Gastrocnemius medialis (tissue), 4 donors: ENCODE data around the gene ZNF141. TPM values are rescaled to one million over a fixed set of nuclear protein-coding genes. Genes with fewer than 3 reads are reported as not detected.
"Not testable (repeated sequence)": the region's sequence is repeated elsewhere in the genome, so short reads cannot be mapped to it uniquely, and the experiment has no call there.

Source experiments
- ATAC-seq, 2 donors: fragments of 150-250 bp; one replicate each; pipeline ENCODE4 v1.9.1; 2016
- DNase-seq, 2 donors: peaks; one replicate each; pipeline ENCODE4 v3.0.0-alpha.2; 2019
- H3K27ac ChIP-seq, 4 donors: fragments of 200-600 bp; sonication (generic); 1 replicate in 1 of 4; 2 replicates in 3 of 4; pipeline ENCODE4 v1.5.1; 2016 to 2018; ENCODE audit warnings: mild to moderate bottlenecking in 2 of 4, moderate library complexity in 1 of 4
- H3K27me3 ChIP-seq, 3 donors: fragments of 200-600 bp; sonication (generic) in 2 of 3; 1 replicate in 1 of 3; 2 replicates in 2 of 3; pipeline versions ENCODE4 v1.5.1 to v1.6.0; 2016 to 2019; ENCODE audit warnings: mild to moderate bottlenecking in 1 of 3, moderate library complexity in 1 of 3
- H3K36me3 ChIP-seq, 2 donors: fragments of 200-600 bp; sonication (generic) in 1 of 2; one replicate each; pipeline ENCODE4 v1.5.1; 2017 to 2018
- H3K4me1 ChIP-seq, 2 donors: fragments of 200-600 bp; sonication (generic) in 1 of 2; one replicate each; pipeline ENCODE4 v1.5.1; 2016 to 2017; ENCODE audit warnings: mild to moderate bottlenecking in 2 of 2
- H3K4me3 ChIP-seq, 4 donors: fragments of 200-600 bp; sonication (generic) in 3 of 4; 1 replicate in 1 of 4; 2 replicates in 3 of 4; pipeline ENCODE4 v1.5.1; 2016 to 2019; ENCODE audit warnings: mild to moderate bottlenecking in 2 of 4
- H3K9me3 ChIP-seq, 3 donors: fragments of 200-600 bp; sonication (generic) in 2 of 3; 1 replicate in 1 of 3; 2 replicates in 2 of 3; pipeline ENCODE4 v1.5.1; 2016 to 2019
- POLR2A ChIP-seq, 2 donors: fragments of 450-650 bp; IDR thresholded peaks; one replicate each; pipeline ENCODE4 v1.6.1; 2017; ENCODE audit warnings: antibody characterized with exemption in 2 of 2, mild to moderate bottlenecking in 2 of 2, moderate library complexity in 2 of 2
- in situ Hi-C, 4 donors: fragments of 200-750 bp; cut with MboI; loops; one replicate each; pipeline versions ENCODE4 v1.15.0 to v1.8.0; 2017; ENCODE audit warnings: low sequenced_read_pairs in 4 of 4
- intact Hi-C: fragments of 100-400 bp; cut with DNase I; formaldehyde crosslinking; loops from one replicate; pipeline ENCODE4 v1.15.1; 2023; ENCODE audit warnings: low total_unique reads
- total RNA-seq, 4 donors: library from RNA; depleted of rRNA; stranded (reverse); fragments of >200 nt; gene quantifications; one replicate each; pipeline versions ENCODE4 v1.1.0 to v1.2.3, GENCODE V29; 2016
- TF ChIP-seq, protein P1 (sequence below), 5 experiments: fragments of 450-650 bp in 3 of 5; fragments of 200-600 bp in 2 of 5; sonication (generic) in 2 of 5; IDR thresholded peaks in 4 of 5; conservative IDR thresholded peaks in 1 of 5; 1 replicate in 4 of 5; 2 replicates in 1 of 5; pipeline ENCODE4 v1.5.1; 2016 to 2019; ENCODE audit warnings: antibody characterized with exemption in 5 of 5, mild to moderate bottlenecking in 3 of 5, moderate library complexity in 3 of 5

Gene ZNF141
- total RNA-seq, 4 donors from 2014 or later: 1.4 to 5.7 (median 2.0) TPM

DNA sequence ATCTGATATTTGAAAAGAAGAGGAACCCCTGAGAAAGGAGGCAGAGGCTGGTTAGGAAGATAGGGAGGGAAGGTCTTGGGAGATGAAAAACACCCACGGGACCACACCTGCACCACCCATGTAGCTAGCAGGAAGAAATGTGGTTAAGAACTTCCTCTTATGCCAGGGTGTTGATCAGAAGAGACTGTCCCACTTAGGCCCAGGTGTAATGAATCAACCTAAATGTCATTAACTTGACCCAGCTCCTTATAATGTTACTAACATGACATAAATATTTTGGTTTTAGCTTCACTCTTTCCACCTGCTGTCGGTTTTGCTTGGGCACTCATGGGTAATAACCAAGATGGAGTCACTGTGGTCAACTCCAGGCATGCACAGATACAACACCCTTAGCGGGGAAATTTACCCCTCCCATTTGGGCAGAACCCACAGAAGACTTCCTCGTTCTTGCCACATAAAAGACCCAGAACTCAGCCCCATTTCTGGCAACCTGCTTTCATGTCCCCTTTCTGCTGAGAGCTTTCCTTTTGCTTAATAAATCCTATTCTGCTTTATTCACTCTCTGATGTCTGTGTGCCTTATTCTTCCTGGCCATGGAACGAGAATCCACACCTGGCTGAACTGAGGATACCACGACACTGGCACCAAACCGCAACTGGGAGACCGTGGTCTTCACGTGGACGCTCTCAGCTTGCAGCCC, 46.8 kb downstream of the ZNF141 start:
- Histone ChIP-seq H3K27me3 (peaks cover 0 to 8% (median 0%) of the 10 kb centered on the region in 3 donors), H3K9me3 (peaks cover 12 to 36% (median 14%) of the 10 kb centered on the region in 3 donors), H3K4me1 (no peaks in the 10 kb centered on the region), H3K4me3 (peak overlapping the region in 1 of 4 donors; percentile 16), H3K36me3 (no peaks in the 10 kb centered on the region), H3K27ac (no peak overlapping the region)
- ATAC-seq: no peak
- intact Hi-C loops: no loop called here
- no peak for TF ChIP-seq POLR2A (IDR thresholded peaks at IDR 0.05)
- TF ChIP-seq, protein P1, sequence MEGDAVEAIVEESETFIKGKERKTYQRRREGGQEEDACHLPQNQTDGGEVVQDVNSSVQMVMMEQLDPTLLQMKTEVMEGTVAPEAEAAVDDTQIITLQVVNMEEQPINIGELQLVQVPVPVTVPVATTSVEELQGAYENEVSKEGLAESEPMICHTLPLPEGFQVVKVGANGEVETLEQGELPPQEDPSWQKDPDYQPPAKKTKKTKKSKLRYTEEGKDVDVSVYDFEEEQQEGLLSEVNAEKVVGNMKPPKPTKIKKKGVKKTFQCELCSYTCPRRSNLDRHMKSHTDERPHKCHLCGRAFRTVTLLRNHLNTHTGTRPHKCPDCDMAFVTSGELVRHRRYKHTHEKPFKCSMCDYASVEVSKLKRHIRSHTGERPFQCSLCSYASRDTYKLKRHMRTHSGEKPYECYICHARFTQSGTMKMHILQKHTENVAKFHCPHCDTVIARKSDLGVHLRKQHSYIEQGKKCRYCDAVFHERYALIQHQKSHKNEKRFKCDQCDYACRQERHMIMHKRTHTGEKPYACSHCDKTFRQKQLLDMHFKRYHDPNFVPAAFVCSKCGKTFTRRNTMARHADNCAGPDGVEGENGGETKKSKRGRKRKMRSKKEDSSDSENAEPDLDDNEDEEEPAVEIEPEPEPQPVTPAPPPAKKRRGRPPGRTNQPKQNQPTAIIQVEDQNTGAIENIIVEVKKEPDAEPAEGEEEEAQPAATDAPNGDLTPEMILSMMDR (IDR thresholded peaks at IDR 0.05 in 4 of 5, conservative IDR thresholded peaks at IDR 0.05 in 1 of 5): no peak
- no peak for DNase-seq
- in situ Hi-C loops: no loop called here

DNA sequence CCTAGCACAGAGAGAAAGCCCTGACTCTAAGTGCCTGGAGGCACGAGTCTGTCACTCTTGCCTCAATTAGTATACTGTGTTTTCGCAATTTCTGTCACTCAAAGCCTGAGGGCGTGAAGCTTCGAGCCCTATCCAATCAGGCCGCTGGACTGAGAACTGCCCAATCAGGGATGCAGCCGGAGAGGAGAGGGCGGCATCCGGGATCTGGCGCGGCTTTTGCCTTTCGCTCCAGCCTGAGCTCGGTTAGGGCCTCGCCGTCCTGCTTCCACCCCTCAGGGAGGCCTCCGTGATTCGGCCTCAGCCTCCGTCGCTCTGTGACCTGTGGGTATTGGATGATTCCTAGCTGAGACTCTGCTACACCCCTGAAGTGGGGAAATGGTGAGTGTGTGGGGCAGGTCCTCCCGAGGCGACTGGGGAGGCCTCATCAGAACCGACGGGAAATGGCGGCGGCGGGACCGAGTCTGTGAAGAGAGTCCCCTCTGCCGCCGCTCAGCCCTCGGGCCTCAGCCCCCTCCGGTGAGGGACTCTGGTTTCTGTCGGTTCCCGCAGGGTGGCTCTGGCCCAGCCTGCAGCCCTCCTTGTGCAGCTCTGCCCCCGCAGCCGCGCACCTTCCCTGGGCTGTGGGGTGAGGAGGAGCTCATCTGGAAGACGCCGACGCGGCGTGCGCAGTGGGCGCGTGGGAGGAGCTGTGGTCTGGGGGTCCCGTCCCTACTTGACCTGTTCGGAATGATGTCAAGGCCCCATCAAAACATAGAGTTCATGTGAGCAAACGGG, 48.5 kb downstream of the ZNF141 start:
- Histone ChIP-seq H3K9me3 (peaks cover 9 to 27% (median 10%) of the 10 kb centered on the region in 3 donors), H3K27me3 (peaks cover 0 to 8% (median 0%) of the 10 kb centered on the region in 3 donors), H3K4me3 (peak overlapping the region in 1 of 4 donors; percentile 28), H3K36me3 (no peaks in the 10 kb centered on the region), H3K4me1 (no peaks in the 10 kb centered on the region), H3K27ac (no peak overlapping the region)
- TF ChIP-seq, protein P1 (IDR thresholded peaks at IDR 0.05 in 4 of 5, conservative IDR thresholded peaks at IDR 0.05 in 1 of 5): no peak
- TF ChIP-seq POLR2A (IDR thresholded peaks at IDR 0.05): no peak
- in situ Hi-C loops: no loop called here
- intact Hi-C loops: no loop called here
- DNase-seq: no peak
- ATAC-seq: no peak

DNA sequence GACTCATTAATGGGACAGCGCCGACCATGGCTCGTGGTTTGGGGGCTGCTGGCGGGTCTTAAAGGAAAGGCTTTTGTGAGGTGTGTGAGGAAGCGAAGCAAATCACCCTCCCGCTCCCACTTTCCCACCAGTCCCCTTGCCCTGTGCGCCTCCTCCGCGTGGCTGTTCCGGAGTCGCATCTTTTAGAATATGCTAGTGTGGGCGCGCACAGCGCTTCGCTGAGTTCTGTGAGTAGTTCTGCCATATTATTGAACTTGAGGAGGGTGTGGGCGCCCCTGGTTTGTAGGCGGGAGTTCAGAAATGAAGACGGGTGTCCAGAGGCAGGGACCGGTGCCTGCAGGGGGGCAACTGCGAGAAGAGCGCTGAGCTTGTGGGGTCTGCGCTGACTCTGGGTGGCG, 49.1 kb downstream of the ZNF141 start:
- no peak for DNase-seq
- H3K9me3 ChIP-seq: peaks cover 9 to 27% (median 10%) of the 10 kb centered on the region in 3 donors
- intact Hi-C loops: no loop called here

DNA sequence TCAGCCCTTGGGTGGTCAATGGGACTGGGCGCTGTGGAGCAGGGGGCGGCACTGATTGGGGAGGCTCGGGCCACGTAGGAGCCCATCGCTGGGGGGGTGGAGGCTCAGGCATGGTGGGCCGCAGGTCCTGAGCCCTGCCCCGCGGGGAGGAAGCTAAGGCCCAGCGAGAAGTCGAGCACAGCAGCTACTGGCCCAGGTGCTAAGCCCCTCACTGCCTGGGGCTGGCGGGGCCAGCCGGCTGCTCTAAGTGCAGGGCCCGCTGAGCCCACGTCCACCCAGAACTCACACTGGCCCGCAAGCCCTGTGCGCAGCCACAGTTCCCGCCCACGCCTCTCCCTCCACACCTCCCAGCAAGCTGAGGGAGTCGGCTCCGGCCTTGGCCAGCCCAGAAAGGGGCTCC, 66.4 kb downstream of the ZNF141 start:
- H3K4me1 ChIP-seq: no peaks in the 10 kb centered on the region
- DNase-seq (no peak), ATAC-seq (no peak)
- intact Hi-C loops: no loop called here
- H3K4me3 ChIP-seq: no peak overlapping the region
- H3K27ac ChIP-seq: no peak overlapping the region
- in situ Hi-C loops: no loop called here
- H3K36me3 ChIP-seq: no peaks in the 10 kb centered on the region
- TF ChIP-seq, protein P1 (IDR thresholded peaks at IDR 0.05 in 4 of 5, conservative IDR thresholded peaks at IDR 0.05 in 1 of 5): no peak
- no peak for TF ChIP-seq POLR2A (IDR thresholded peaks at IDR 0.05)
- no peaks in the 10 kb centered on the region for H3K27me3 ChIP-seq
- H3K9me3 ChIP-seq: peaks cover 0 to 8% (median 7%) of the 10 kb centered on the region in 3 donors

More for the DNA sequence above, 49.1 kb downstream of the ZNF141 start:
- no peak for ATAC-seq
- Histone ChIP-seq H3K27me3 (peaks cover 0 to 8% (median 0%) of the 10 kb centered on the region in 3 donors), H3K36me3 (no peaks in the 10 kb centered on the region), H3K4me3 (no peak overlapping the region), H3K27ac (no peak overlapping the region), H3K4me1 (no peaks in the 10 kb centered on the region)
- in situ Hi-C loops: no loop called here
- TF ChIP-seq, protein P1 (IDR thresholded peaks at IDR 0.05 in 4 of 5, conservative IDR thresholded peaks at IDR 0.05 in 1 of 5): no peak
- no peak for TF ChIP-seq POLR2A (IDR thresholded peaks at IDR 0.05)

DNA sequence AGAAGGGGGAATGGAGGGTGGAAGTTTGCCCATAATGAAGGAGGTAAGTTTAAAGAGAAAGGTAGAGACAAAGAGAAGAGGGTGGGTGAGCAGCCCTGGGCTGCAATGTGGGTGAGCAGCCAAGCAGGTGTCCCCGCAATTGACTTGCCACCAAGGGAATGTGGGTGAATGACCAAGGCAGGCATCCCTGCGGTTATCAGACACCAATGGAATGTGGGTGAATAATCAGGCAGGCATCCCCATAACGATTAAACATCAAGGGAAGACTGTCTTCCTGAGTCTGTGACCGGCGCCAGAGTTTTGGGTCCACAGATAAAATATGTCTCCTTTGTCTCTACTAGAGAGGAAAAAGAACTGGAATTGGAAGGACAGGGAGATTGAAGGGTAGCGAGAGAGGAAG, 70.7 kb downstream of the ZNF141 start:
- H3K4me3 ChIP-seq, intact Hi-C loops, H3K4me1 ChIP-seq, H3K27ac ChIP-seq, ATAC-seq, H3K27me3 ChIP-seq, DNase-seq, H3K36me3 ChIP-seq, in situ Hi-C loops: not testable (repeated sequence)
- peaks cover 5 to 30% (median 14%) of the 10 kb centered on the region in 3 donors for H3K9me3 ChIP-seq
